Ammon's horn (tissue), 1 donor: ENCODE results near the gene TMEM232.
"Not testable (repeated sequence)": the region's sequence is repeated elsewhere in the genome, so short reads cannot be mapped to it uniquely, and the experiment has no call there.

Experiments
- DNase-seq: peaks from one replicate; pipeline ENCODE4 v3.0.0-alpha.2; 2016; ENCODE audit warnings: low spot score

TMEM232 gene

GRCh38 chr5:110726249-110727024, at the start of gene TMEM232:
Gene TMEM232 (minus strand): TSS chr5:110726671. CDS start chr5:110667352, 59,319 bp downstream.
- peak; percentile 88 for DNase-seq

GRCh38 chr5:110770286-110770685, 43.8 kb upstream of the TMEM232 start:
- no peak for DNase-seq

GRCh38 chr5:110769000-110769681, 42.7 kb upstream of the TMEM232 start:
- DNase-seq, result no peak

DNA sequence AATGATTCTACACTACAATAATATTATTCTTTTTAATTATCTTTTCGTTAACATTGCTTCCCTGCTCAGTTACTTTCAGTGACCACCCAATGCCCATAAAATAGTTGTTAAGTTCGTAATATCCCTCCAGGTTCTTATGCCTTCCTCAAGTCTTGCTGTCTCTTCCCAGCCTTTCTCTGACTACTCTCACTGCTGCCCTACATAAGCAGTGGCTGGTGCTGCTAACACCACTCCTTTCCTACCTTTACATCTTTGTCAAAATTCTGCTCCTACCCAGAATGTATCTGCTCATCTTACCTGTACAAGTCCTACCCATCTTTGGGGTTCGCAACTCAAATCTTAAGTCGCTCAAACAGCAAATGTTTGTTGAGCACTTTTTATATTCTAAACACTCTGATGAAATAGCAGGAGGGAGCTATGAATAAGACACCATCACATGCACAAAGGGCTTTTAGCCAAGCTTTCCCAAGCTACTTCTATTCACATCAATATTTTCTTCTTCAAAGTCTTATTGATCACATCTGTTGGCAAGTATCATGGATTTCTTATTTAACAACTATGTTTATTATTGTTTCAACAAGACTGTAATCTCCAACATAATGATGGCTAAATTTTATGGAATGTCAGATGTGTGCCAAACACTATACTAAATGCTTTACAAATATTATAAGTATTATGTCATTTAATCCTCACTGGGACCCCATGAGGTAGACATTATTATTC, 41.8 kb upstream of the TMEM232 start:
- no peak for DNase-seq

DNA sequence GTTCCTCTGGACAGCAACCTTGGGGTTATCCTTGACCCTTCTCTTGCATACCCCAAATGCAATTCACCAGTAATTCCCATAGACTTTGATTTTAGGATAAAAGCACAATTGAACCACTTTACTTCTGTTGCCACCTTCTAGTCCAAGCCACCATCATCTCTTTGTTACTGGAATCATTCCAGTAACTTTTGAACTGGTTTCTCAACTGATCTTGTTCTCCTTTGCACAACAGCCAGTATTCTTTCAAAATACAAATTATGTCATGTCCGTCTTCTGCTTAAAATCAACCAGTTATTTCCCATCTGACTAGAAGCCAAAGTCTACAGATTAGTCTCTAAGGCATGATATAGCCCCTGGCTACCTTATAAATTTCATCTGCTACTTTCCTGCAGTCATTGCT, 33.7 kb upstream of the TMEM232 start:
- no peak for DNase-seq

- DNase-seq, result peak; percentile 50
Observed at GRCh38 chr5:110757118-110757729, 30.8 kb upstream of the TMEM232 start.

- DNase-seq, result no peak
Observed at GRCh38 chr5:110754181-110754580, 27.7 kb upstream of the TMEM232 start.

- no peak for DNase-seq
Observed at GRCh38 chr5:110753600-110753999, 27.1 kb upstream of the TMEM232 start.

DNA sequence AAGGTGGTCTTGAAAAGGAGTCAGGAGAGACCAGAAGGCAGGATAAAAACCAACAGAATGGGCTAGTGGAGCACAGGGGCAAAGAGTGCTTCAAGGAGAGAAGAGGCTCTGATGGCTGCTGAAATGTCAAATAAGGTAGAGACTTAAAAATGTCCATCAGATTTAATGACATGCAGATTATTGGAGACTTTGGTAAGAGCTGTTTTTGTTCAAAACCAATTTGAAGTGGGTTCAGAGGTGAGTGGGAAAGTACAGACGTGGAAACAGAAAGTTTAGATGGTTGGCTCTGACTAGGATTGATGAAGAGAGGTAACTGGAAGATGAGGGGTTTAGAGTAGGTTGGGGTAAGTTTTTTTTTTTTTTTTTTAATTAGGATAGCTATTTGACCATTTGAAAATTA, 26.5 kb upstream of the TMEM232 start:
- no peak for DNase-seq

- peak; percentile 13 for DNase-seq
Observed at GRCh38 chr5:110751902-110752762, 25.7 kb upstream of the TMEM232 start.

- peak; percentile 93 for DNase-seq
Observed at GRCh38 chr5:110738812-110739651, 12.6 kb upstream of the TMEM232 start, which contains the start of gene SLC25A46. Gene SLC25A46 (plus strand): TSS chr5:110739007. CDS start chr5:110739120, 113 bp downstream.

DNA sequence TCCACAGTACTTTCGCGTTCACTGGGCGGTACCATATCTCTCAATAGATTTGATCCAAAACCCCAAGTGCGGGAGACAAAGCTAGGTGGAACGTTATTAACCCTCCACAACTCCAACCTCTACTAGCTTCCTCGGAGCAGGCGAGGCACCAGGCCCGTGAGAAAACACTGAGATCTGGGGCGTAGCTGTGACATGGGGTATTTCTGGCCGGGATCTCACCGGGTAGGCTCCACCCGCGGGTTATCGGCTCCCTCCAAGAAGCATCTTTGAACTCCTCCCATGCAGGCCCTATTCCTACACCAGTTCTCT, 12.0 kb upstream of the TMEM232 start:
- DNase-seq, result no peak

- no peak for DNase-seq
Observed at GRCh38 chr5:110736753-110737152, 10.3 kb upstream of the TMEM232 start.

GRCh38 chr5:110735556-110735955, 9.1 kb upstream of the TMEM232 start:
- DNase-seq, result no peak

DNA sequence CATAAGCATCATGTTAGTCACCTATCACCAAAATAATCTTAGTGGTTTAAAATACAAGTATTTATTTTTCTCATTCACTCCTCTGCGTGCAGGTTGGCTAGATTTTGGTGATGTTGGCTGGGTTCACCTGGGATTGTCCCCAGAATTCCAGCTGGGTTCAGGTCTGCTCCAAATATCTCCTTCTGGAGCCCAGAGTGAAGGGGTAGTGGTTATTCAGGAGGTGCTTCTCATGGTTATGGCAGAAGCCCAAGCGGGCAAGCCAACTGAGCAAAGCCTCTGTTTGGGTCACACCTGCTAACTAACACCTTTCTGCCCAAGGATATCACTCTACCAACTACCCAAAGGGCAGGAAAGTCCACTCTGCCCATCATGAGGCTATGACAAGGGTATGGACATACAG, 7.6 kb upstream of the TMEM232 start:
- DNase-seq, result no peak

GRCh38 chr5:110731499-110731898, 5.0 kb upstream of the TMEM232 start:
- DNase-seq, result not testable (repeated sequence)

- no peak for DNase-seq
Observed at GRCh38 chr5:110727025-110727314, 499 bp upstream of the TMEM232 start.

DNA sequence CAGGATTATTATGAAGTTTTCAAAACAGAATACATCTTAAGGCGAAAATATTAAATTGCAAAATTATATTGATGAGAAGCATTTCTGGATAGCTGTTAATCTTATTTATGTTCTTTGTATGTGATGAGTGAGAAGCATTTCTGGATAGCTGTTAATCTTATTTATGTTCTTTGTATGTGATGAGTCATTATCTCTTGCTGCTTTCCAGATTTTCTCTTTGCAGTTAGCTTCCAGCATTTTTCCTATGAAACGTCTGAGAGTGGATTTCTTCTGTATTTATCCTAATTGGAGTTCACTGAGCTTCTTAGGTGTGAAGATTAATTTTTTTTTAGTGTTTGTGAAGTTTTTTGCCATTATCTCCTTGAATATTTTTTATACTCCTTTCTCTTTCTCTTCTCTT, 8.2 kb downstream of the TMEM232 start:
- no peak for DNase-seq

GRCh38 chr5:110716247-110717245, 9.9 kb downstream of the TMEM232 start:
- DNase-seq, result peak; percentile 30
